Measurements from ENCODE around the gene LYRM7.
A peak's percentile ranks its signal among the peaks of the same experiment; 100 is the strongest.

Gene LYRM7

GRCh38 chr5:131212471-131213021 lies 41.8 kb downstream of the LYRM7 start:
- DNase-seq (ENCODE audit: low spot score) = peak; percentile 64
- TF ChIP-seq CTCF (IDR thresholded peaks at IDR 0.05; ENCODE audit: extremely low read depth, missing control alignments) = no peak

- DNase-seq (ENCODE audit: low spot score) = no peak
- TF ChIP-seq CTCF (IDR thresholded peaks at IDR 0.05; ENCODE audit: extremely low read depth, missing control alignments) = no peak
Measured at GRCh38 chr5:131214609-131215227, 44.0 kb downstream of the LYRM7 start.

GRCh38 chr5:131217791-131218190 lies 47.0 kb downstream of the LYRM7 start:
- no peak for TF ChIP-seq CTCF (IDR thresholded peaks at IDR 0.05; ENCODE audit: extremely low read depth, missing control alignments)
- no peak for DNase-seq (ENCODE audit: low spot score)

GRCh38 chr5:131218392-131218791 lies 47.6 kb downstream of the LYRM7 start:
- TF ChIP-seq CTCF (IDR thresholded peaks at IDR 0.05; ENCODE audit: extremely low read depth, missing control alignments) = no peak
- DNase-seq (ENCODE audit: low spot score) = no peak

- DNase-seq (ENCODE audit: low spot score) = no peak
- no peak for TF ChIP-seq CTCF (IDR thresholded peaks at IDR 0.05; ENCODE audit: extremely low read depth, missing control alignments)
Measured at GRCh38 chr5:131220566-131220965, 49.8 kb downstream of the LYRM7 start.

GRCh38 chr5:131221008-131221703 lies 50.4 kb downstream of the LYRM7 start:
- DNase-seq (ENCODE audit: low spot score) = no peak

More at GRCh38 chr5:131221008-131221703, 50.4 kb downstream of the LYRM7 start:
- TF ChIP-seq CTCF (IDR thresholded peaks at IDR 0.05; ENCODE audit: extremely low read depth, missing control alignments) = no peak

All from GM20000 (cell line).